Peyer's patch (tissue), 4 donors: Measurements from ENCODE around the gene FAM83F.

Experiments used
- POLR2A ChIP-seq, 2 donors: fragments of 450-650 bp; IDR thresholded peaks; one replicate each; pipeline ENCODE4 v1.5.1; 2017; ENCODE audit warnings: antibody characterized with exemption in 2 of 2, mild to moderate bottlenecking in 2 of 2, moderate library complexity in 2 of 2
- TF ChIP-seq, protein P1 (sequence below), 6 experiments: fragments of 450-650 bp in 4 of 6; fragments of 200-600 bp in 2 of 6; sonication (generic) in 1 of 6; IDR thresholded peaks; one replicate each; pipeline ENCODE4 v1.5.1; 2017 to 2019; ENCODE audit warnings: antibody characterized with exemption in 6 of 6, mild to moderate bottlenecking in 3 of 6, moderate library complexity in 1 of 6

DNA sequence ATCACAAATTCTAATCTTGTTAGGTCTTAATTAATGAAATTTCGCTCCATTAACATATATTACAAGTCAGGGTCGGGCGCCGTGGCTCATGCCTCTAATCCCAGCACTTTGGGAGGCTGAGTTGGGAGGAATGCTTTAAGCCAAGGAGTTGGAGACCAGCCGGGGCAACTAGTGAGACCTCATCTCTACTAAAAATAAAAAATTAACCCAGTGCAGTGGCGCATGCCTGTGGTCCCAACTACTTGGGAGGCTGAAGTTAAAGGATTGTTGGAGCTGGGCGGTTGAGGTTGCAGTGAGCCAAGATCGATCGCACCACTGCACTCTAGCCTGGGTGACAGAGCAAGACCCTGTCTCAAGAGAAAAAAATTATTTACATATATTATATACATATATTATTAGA is 32.7 kb upstream of the FAM83F start:
- TF ChIP-seq POLR2A (IDR thresholded peaks at IDR 0.05), result no peak
- TF ChIP-seq, protein P1, sequence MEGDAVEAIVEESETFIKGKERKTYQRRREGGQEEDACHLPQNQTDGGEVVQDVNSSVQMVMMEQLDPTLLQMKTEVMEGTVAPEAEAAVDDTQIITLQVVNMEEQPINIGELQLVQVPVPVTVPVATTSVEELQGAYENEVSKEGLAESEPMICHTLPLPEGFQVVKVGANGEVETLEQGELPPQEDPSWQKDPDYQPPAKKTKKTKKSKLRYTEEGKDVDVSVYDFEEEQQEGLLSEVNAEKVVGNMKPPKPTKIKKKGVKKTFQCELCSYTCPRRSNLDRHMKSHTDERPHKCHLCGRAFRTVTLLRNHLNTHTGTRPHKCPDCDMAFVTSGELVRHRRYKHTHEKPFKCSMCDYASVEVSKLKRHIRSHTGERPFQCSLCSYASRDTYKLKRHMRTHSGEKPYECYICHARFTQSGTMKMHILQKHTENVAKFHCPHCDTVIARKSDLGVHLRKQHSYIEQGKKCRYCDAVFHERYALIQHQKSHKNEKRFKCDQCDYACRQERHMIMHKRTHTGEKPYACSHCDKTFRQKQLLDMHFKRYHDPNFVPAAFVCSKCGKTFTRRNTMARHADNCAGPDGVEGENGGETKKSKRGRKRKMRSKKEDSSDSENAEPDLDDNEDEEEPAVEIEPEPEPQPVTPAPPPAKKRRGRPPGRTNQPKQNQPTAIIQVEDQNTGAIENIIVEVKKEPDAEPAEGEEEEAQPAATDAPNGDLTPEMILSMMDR (IDR thresholded peaks at IDR 0.05), result no peak
